ENCODE data around the gene GNG14.

DNA sequence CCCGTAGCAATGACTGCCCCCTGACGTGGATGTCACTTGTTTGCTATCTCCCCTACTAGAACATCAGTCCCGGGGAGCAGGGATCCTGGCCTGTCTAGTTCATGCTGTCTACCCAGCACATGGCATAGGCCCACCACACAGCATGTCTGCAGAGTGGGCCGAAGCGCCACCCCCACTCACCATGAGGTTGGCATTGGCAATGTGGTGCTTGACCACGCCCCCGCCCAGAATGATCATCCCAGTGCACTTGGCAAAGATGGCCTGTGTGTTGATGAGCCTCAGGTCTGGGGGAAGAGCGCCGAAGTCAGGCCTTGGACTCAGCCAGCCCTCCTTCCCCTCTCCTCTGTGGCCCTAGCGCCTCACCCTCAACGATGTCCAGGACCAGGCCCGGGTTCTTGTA, 10.9 kb upstream of the GNG14 start:
- TF ChIP-seq, protein P1, sequence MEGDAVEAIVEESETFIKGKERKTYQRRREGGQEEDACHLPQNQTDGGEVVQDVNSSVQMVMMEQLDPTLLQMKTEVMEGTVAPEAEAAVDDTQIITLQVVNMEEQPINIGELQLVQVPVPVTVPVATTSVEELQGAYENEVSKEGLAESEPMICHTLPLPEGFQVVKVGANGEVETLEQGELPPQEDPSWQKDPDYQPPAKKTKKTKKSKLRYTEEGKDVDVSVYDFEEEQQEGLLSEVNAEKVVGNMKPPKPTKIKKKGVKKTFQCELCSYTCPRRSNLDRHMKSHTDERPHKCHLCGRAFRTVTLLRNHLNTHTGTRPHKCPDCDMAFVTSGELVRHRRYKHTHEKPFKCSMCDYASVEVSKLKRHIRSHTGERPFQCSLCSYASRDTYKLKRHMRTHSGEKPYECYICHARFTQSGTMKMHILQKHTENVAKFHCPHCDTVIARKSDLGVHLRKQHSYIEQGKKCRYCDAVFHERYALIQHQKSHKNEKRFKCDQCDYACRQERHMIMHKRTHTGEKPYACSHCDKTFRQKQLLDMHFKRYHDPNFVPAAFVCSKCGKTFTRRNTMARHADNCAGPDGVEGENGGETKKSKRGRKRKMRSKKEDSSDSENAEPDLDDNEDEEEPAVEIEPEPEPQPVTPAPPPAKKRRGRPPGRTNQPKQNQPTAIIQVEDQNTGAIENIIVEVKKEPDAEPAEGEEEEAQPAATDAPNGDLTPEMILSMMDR (IDR thresholded peaks at IDR 0.05; ENCODE audit: low read length) = no peak
- no peak for TF ChIP-seq EZH2 (IDR thresholded peaks at IDR 0.05; ENCODE audit: borderline replicate concordance, low read length)

Measured in OCI-LY1 (cell line).